Smooth muscle cell (in vitro differentiated cells): Measurements from ENCODE around the gene SPATA31E1. TPM values are rescaled to one million over a fixed set of nuclear protein-coding genes. Genes with fewer than 3 reads are reported as not detected.
A peak's percentile ranks its signal among the peaks of the same experiment; 100 is the strongest.
"Not testable (repeated sequence)": the region's sequence is repeated elsewhere in the genome, so short reads cannot be mapped to it uniquely, and the experiment has no call there.

ENCODE experiments used
- DNase-seq: peaks from one replicate; lab custom pipeline; 2025; ENCODE audit not compliant: unreplicated experiment; lab: John Stamatoyannopoulos, UW
- H2AFZ ChIP-seq: fragments of 200-600 bp; sonication (generic); 2 replicates; pipeline ENCODE4 v1.6.0; 2016; ENCODE audit warnings: antibody characterized with exemption, low read depth, mild to moderate bottlenecking
- H3F3A ChIP-seq: fragments of 200-600 bp; sonication (generic); 2 replicates; pipeline ENCODE4 v1.6.0; 2017; ENCODE audit warnings: antibody characterized with exemption, low read depth
- H3K27ac ChIP-seq: fragments of 200-600 bp; sonication (generic); 2 replicates; pipeline ENCODE4 v1.5.1; 2016; ENCODE audit warnings: low read depth, mild to moderate bottlenecking
- H3K27me3 ChIP-seq: fragments of 200-600 bp; sonication (generic); 2 replicates; pipeline ENCODE4 v1.6.1; 2016; ENCODE audit warnings: low read depth, mild to moderate bottlenecking
- H3K36me3 ChIP-seq: fragments of 200-600 bp; sonication (generic); 2 replicates; pipeline ENCODE4 v1.5.1; 2016; ENCODE audit warnings: low read depth
- H3K4me1 ChIP-seq: fragments of 200-600 bp; sonication (generic); 2 replicates; pipeline ENCODE4 v1.5.1; 2016; ENCODE audit warnings: low read depth
- H3K4me2 ChIP-seq: fragments of 200-600 bp; sonication (generic); 2 replicates; pipeline ENCODE4 v1.6.0; 2016; ENCODE audit warnings: mild to moderate bottlenecking
- H3K4me3 ChIP-seq: fragments of 200-600 bp; sonication (generic); 2 replicates; pipeline ENCODE4 v1.5.1; 2016; ENCODE audit warnings: mild to moderate bottlenecking
- H3K79me2 ChIP-seq: fragments of 200-600 bp; sonication (generic); 2 replicates; pipeline ENCODE4 v1.6.0; 2016; ENCODE audit warnings: low read depth, mild to moderate bottlenecking
- H3K9ac ChIP-seq: fragments of 200-600 bp; sonication (generic); 2 replicates; pipeline ENCODE4 v1.6.0; 2016; ENCODE audit warnings: low read depth
- H3K9me3 ChIP-seq: fragments of 200-600 bp; sonication (generic); replicated peaks from 2 replicates; pipeline ENCODE4 v1.5.1; 2016; ENCODE audit warnings: low read depth
- H4K20me1 ChIP-seq: fragments of 200-600 bp; sonication (generic); 2 replicates; pipeline ENCODE4 v1.6.0; 2016; ENCODE audit warnings: low read depth
- CTCF ChIP-seq: fragments of 200-600 bp; sonication (generic); IDR thresholded peaks from 2 replicates; pipeline ENCODE4 v1.5.1; 2017; ENCODE audit warnings: borderline replicate concordance, mild to moderate bottlenecking, antibody characterized with exemption; ENCODE audit not compliant: insufficient read depth, poor library complexity, severe bottlenecking
- WGBS: methylation state at CpG from one replicate; pipeline ENCODE4 v1.1.7; 2016; ENCODE audit warnings: low lambda C conversion rate; 5-methylcytosine and 5-hydroxymethylcytosine counted together
- polyA plus RNA-seq: library from polyadenylated mRNA; unstranded; fragments of >200 nt; fragmentation: Nextera tagmentation; extraction: Ambion mirVana; gene quantifications from 2 replicates; pipeline ENCODE4 v1.2.1, GENCODE V29; 2016
- total RNA-seq: library from RNA; depleted of rRNA; stranded (reverse); fragments of >200 nt; gene quantifications from 2 replicates; pipeline ENCODE4 v1.2.3, GENCODE V29; 2014

SPATA31E1 gene
- total and polyA plus RNA-seq, 2 experiments from 2014 or later, result not detected

- Histone ChIP-seq H3K9me3 (no peaks in the 10 kb centered on the region), H3K9ac (no peak overlapping the region), H3K4me1 (no peaks in the 10 kb centered on the region), H3K27ac (no peak overlapping the region), H3K4me2 (no peak overlapping the region), H2AFZ (peak overlapping the region; percentile 46), H3K36me3 (no peaks in the 10 kb centered on the region), H3K27me3 (no peaks in the 10 kb centered on the region), H3K4me3 (no peak overlapping the region), H3F3A (no peaks in the 10 kb centered on the region), H4K20me1 (no peaks in the 10 kb centered on the region), H3K79me2 (no peaks in the 10 kb centered on the region)
- 56% methylated on average over 1 of the region's 1 CpG for WGBS
- TF ChIP-seq CTCF, result no peak
- no peak for DNase-seq
These were observed 42.5 kb upstream of the SPATA31E1 start for GRCh38 chr9:87840134-87840533.

- Histone ChIP-seq H3K27ac (no peak overlapping the region), H3K9me3 (no peaks in the 10 kb centered on the region), H3K4me3 (no peak overlapping the region), H4K20me1 (no peaks in the 10 kb centered on the region), H3K4me2 (no peak overlapping the region), H3K27me3 (no peaks in the 10 kb centered on the region), H3K9ac (no peak overlapping the region), H2AFZ (no peak overlapping the region), H3K79me2 (no peaks in the 10 kb centered on the region), H3K4me1 (no peaks in the 10 kb centered on the region), H3K36me3 (no peaks in the 10 kb centered on the region), H3F3A (no peaks in the 10 kb centered on the region)
- no peak for DNase-seq
- WGBS, result 99% methylated on average over 28 of the region's 28 CpGs
- TF ChIP-seq CTCF, result no peak
These were observed 39.6 kb upstream of the SPATA31E1 start for GRCh38 chr9:87842878-87843585.

- Histone ChIP-seq H3K36me3 (no peaks in the 10 kb centered on the region), H3K9me3 (no peaks in the 10 kb centered on the region), H3K4me1 (no peaks in the 10 kb centered on the region), H3K4me3 (no peak overlapping the region), H2AFZ (no peak overlapping the region), H4K20me1 (no peaks in the 10 kb centered on the region), H3F3A (no peaks in the 10 kb centered on the region), H3K79me2 (no peaks in the 10 kb centered on the region), H3K4me2 (no peak overlapping the region), H3K9ac (no peak overlapping the region), H3K27me3 (no peaks in the 10 kb centered on the region), H3K27ac (no peak overlapping the region)
- DNase-seq, result no peak
- 86% methylated on average over 2 of the region's 2 CpGs for whole genome bisulfite sequencing
- TF ChIP-seq CTCF, result no peak
These were observed 38.2 kb upstream of the SPATA31E1 start for GRCh38 chr9:87844506-87844905.

GRCh38 chr9:87847817-87848216, 34.9 kb upstream of the SPATA31E1 start:
- not testable (repeated sequence) for H3K36me3 ChIP-seq, DNase-seq, H3K4me1 ChIP-seq, H3K27me3 ChIP-seq, H3K79me2 ChIP-seq, H3K4me3 ChIP-seq, H3K9ac ChIP-seq, H3K4me2 ChIP-seq, H2AFZ ChIP-seq, H3K9me3 ChIP-seq, H3K27ac ChIP-seq, H4K20me1 ChIP-seq, H3F3A ChIP-seq
- 91% methylated on average over 2 of the region's 2 CpGs for WGBS
